GM21423 (cell line): Measurements from ENCODE around the gene NTM.

Experiments
- ATAC-seq: cut with Tn5 transposase; IDR thresholded peaks from one replicate; pipeline ENCODE4 v1.9.1; 2021; ENCODE audit warnings: mild to moderate bottlenecking, moderate library complexity; ENCODE audit not compliant: unreplicated experiment

The NTM gene

DNA sequence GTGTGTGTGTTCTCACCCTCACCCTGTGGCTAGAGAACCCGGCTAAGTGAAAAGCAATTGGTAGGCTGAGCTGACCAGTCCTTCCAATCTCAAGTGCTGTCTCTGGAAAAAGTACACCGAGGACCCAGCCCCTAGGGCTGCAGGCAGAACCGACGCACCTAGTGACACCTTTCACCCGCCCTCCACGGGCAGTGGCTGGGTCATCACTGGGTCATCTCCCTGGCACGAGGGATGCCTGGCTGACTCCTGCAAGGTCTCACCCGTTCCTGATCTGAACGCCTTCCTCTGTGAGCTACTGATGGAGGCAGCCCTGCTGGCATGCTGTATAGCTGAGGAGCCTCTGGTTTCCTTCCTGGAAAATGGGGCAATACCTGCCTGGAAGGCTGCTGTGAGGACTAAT lies 311.5 kb downstream of the NTM start:
- no peak for ATAC-seq

DNA sequence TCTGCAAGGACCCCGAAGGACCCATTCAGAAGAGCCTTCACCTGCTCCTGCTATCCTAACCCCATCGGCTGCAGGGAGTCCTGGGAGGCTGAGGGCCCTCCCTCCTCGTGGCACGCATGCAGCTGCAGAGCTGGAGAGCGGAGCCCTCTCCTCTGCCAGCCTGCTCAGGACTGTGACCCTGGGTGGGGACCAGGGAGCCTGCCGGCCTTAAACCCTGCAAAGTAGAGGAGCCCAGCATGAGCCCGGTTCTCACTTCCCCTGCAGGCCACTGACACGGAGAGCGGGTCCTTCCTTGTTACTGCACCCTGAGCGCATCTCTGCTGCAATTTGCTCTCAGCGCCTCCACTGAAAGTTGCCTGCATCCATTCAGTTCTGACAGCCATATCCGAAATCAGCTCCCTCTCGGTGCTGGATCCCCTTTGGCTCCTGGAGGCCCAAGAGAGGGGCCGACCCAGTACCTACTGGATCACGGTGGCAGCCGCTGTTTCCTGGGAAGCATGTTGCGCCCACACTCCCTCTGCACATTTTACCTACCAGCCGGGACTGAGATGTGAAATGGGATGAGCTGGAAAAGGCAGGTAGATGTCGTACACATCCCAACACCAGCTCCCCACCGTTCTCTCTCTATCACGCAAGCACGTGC lies 312.1 kb downstream of the NTM start:
- no peak for ATAC-seq

DNA sequence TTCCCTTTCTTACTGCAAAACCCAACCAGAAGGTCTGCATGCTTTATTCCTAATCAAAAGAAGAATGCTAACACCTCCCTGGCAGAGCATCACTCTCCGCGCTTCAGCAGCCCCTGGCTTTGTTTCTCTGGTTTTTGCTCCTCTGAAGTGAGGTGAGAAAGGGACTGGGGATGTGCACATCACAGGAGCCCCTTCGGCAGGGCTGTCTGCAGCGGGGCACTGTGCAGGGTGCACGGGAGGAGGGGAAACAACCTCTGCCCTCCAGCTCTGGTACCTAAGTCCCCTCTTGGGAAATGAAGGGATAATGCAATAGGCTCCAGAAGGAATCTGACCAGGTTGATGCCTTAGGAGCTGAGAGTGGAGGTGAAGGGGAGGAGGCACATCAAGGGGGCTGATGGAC lies 312.7 kb downstream of the NTM start:
- no peak for ATAC-seq

DNA sequence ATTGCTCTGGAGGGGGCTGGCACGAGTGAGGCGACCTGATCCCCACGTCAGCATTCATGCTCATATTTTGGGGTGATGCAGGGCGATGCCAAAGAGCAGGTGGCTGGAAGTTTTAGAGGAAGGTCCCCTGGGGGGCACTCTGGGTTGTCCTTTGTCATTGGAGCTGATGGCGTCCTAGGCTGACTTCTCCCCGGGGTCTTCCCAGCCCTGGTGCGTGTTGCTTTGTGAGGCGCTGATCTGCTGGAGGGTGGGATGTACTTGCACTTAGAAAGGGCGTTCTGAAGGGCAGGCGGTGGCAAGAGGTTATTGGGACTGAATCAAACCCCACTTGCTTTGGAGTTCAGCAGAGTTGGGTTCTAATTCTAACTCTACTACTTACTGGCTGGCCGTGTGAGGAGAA lies 313.3 kb downstream of the NTM start:
- no peak for ATAC-seq

DNA sequence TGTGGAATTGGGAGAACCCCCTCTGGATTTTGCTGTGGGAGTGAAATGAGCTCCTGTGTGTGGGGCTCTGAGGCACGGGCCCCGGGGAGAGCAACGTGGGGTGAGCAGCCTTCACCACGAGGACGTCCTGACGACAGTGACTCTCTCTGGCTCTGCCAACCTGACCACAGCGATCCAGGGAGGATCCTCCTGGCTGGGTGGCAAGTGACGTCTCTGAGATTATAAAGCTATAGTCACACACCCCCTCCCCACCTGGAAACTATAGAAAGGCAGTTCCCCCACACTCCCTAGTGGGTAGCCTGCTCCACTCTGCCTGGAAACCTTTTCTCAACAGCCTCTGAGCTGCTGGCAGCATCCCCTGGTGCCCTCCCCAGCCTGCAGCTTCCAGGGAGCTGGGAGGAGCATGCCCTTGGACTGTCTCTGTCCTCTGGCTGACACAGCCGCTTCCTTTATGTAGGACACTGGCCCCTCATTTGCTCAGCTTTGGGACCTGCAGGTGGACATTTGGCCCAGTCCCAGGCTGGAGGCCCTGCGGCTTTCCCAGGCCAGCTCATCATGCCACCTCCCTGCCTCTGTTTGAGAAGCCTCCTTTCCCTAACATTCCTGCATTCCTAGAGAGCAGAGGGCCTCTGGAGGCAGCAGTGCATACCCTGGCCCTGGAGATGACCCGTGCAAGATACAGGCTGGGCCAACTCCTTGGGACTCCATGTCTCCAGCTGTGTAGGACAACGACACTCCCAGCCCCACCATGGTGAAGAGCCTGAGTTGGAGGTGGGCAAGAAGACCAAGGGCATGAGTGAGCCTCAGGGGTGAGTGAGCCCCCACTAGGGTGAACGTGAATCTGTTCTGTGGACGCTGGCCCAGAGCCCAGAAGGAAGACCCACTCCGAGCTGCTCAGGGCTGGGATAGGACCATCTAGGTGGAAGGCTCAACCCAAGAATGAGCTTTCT lies 314.0 kb downstream of the NTM start:
- ATAC-seq, result no peak

DNA sequence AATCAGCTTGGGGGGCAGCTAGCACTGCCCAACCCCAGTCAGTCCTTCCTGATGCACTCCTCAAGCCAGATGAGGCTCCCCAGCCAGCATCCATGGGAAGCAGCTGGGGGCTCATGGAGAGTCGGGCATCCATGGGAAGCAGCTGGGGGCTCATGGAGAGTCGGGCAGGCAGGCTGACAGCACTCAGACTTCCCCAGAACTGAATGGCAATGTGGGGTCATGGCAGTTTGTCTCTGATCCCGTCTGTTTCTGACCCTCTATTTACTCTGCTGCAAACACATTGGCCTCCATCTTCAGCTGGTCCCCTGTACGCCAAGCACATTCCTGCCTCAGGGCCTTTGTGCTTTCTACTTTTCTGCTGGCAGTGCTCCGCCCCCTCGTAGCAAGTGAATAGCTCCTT lies 314.8 kb downstream of the NTM start:
- ATAC-seq, result no peak

DNA sequence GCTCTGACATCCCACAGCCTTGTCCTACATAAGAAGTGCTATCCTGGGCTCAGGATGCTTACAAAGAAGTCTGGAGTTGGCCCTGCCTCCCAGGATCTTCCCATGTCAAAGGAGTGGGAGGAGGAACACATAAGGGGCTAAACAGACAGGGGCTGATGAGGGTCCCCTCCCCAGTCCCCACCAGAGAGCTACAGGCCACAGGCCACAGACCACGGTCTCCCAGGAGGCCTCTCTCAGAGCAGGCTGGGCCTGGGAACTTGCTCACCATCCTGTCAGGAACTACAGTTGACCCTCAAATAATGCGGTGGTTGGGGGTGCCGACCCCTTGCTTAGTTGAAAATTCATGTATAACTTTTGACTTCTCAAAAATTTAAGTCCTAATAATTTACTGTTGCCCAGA lies 315.5 kb downstream of the NTM start:
- no peak for ATAC-seq

DNA sequence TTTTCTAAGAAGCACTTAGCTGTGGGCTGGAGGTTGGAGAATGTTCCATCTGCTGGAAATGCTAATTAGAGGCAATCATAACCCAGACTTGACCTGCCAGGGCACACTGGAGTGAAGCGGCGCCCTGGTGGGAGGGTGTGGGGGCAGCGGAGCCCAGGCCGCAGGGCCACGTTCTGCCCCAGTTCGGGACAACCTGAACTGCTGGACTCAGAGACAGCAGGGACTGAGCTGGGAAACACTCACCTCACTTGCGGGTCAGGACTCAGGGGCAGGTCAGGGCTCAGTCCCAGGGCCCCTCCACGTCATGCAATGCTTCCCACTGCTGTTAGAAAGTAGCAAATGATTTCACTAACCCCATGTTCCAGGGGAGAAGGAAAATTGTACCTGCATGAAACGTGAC lies 316.4 kb downstream of the NTM start:
- ATAC-seq, result no peak

DNA sequence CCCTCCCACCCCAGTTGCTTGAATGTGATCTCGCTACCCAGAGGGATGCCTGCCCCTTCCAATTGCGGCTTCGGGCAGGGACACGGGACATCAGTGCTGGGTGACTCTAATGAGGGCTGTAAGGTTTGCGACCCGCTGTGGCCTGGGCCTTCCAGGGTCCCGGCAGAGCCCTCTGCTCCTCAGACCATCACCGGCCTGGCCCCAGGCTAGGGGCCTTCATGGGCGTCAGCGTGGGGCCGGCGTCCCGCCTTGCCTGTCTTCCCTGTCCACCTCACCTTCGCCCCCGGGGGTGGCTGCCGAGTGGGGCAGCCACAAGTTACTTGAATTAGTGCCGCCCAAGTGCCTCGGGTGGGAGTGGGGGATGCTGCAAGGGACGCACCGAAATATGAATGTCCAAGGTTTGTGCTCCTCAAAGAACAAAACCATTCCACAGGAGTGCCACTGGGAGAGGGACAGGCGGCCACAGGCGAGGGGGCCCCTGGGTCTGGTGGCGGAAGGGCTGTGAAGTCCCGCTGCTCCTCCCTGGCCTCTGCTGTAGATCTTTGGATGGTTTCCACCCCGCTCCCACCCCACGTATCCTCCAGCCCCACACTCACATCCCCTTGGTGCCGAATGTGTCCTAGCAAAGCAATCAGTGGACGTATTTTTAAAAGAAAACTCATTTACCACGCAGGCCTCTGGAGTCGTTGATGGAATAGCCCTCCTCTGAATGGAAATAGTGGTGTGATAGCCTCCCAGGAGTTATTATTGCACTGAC lies 317.1 kb downstream of the NTM start:
- ATAC-seq, result no peak

DNA sequence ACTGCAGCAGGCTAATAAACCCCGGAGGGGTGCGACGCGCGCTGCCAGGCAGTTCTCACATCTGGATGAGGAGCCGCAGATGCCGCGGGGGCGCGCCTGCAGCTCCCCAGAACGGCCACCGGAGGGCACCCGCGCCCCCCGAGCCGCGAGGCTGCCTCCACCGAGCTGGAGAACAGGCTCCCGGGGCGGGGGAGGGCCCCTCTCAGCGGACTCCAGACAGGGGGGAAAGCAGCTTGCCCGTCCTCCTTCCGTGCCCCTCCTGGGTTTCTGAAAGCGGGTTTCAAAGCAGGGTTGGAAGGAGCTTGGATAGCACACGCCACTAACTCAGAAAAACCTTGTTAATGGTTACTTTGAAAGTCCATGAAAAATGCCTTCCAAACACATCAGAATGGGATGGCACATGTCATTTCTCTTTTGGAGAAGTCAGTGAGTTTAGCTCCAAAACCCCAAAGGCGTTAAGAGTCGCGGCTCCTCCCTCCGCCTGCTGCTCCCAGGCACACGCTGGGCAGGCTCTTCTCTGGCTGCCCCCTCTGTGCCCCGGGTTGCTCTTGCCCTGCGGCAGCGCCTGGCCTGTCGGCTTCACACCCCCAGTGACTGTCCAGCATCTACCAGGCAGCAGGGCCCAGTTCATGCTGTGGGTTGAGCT lies 317.8 kb downstream of the NTM start:
- peak; percentile 82 for ATAC-seq

DNA sequence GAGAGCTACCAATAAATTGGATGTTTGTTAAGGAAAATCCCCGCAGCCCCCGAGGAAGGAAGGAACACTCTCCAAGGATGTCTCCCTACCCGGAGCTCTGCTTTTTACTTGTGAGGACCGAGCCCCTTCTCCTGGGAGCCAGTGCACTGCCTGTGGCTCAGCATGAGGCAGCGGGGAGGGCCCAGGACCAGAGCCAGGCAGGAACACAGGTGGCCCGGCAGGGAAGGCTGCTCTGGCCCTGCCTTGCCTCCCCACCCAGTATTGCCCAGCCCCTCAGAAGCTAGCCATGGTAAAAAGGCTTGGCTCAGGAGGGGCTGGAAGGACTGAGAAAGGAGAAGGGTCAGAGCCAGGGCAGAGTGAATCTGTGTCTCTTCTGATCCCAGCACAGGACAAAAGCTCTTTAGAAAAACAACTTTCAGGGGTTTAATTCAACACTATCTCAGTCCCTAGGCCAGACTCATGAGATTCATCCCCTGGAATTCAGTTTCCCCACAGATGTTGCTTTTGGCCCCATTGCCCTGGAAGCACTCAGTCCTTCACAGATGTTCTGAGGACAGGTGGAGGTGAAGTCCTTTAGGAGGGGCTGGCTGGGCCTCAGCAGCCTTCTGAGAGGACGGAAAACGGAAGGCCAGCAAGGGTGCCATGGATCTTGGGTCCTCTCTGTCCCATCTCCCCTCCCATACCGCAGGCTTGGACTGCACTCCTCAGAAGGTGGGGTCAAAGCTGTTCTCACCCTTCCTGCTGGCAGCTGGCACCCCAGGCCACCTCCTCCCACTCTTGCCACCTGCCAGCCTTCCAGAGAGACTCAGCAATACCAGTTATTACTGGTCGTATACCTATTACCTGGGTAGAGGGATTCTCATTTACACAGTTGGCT lies 318.9 kb downstream of the NTM start:
- ATAC-seq, result no peak

DNA sequence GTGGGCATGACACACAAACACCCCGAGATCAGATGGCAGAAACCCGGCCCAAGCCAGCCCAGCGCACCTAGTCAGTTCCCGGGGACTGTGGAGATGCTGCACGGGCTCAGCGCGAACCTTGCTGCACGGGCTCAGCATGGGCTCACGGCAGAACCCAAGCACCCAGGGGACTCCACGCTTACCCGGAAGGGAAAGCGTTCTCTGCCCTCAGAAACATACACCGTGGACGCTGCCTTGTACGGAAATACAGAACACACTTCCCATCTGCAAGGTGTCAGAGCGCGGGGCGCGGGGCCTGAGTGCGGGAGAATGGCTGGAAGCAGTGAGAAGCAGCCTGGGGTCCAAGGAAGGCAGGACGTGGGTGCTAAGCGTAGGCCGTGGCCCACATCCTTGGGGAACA lies 319.9 kb downstream of the NTM start:
- ATAC-seq, result no peak

DNA sequence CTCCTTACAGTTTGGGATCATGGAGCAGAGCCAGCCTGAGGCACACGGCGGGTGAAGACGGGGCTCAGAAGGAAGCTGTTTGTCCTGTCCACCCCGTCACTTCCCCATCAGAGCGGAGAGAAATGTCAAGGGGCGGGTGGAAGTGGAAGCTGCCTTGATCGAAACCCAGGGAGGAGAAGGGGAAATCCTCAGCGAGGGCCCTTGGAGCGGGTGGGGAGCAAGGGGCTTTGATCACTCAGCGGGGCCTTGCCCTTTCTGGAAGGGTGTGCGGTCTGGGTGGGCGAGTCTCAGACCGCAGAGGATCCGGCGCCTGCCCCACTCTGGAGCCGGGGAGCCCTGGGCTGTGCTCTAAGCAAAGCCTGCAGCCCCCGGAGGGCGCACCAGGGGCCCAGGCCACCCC lies 320.4 kb downstream of the NTM start:
- no peak for ATAC-seq

DNA sequence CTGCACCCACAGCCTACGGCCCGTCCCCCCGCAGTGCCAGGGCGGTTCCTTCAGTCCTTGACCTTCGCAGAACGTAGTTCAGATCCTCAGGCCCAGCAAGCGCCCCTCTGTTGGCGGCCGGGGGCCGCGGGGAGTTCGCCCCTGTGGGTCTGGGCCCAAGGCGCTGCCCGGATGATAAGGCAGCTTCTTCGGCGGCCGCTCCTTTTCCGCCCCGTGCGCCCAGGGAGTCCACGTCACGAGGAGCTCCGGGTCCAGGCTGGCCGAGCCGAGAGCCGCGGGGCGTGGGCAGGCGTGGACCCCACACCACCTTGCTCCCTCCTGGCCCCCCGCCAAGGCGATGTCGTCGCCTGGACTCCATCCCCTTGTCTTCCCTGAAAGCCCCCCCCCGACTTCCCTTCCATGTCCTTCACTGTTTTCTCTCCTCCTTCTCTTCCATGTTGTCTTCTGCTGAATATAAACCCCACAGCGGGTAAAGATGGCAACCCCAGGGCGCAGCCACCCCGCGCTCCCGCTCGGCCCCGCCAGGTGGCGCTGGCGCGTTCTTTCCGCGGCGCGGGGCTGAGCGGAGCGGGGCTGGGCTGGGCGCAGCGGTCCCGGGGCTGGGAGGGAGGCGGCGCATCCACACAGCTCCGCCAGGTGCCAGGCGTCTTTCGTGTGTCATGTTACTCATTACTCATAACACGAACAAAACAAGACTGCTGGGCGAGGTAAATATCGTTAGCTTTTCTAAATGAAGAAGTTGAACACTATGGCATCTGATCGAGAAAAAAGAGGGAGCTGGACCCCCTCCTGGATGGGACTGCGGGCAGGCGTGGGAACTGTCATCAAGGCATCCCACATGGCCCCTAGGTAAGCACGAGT lies 321.0 kb downstream of the NTM start:
- no peak for ATAC-seq

DNA sequence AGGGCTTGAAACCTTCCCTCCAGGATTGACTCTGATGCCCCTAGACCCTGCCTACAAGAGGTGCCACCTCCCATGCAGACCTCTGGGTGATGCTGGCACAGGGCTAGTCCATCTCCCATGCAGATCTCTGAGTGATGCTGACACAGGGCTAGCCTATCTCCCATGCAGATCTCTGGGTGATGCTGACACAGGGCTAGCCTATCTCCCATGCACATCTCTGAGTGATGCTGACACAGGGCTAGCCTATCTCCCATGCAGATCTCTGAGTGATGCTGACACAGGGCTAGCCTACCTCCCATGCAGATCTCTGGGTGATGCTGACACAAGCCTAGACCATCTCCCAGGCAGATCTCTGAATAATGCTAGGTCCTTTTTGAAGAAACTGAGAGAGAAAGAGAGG lies 321.7 kb downstream of the NTM start:
- ATAC-seq, result no peak

DNA sequence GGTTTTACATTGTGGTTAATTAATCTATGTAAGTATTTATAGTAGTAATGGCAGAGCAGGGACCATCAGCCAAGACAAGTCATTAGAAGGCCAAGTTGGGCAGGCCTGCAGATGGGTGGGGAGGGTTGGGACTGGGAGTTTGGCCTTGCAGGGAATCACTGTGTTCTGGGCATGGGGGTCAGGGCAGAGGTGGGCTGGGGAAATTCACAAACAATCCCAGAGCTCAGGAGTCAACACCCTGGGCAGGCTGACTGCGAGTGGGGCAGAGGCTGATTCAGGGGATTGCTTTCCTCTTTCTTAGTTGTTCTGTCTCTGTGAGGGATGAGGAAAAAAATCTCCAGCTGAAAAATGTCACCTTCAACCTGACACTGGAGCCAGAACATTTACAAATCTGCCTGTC lies 322.5 kb downstream of the NTM start:
- ATAC-seq, result no peak

DNA sequence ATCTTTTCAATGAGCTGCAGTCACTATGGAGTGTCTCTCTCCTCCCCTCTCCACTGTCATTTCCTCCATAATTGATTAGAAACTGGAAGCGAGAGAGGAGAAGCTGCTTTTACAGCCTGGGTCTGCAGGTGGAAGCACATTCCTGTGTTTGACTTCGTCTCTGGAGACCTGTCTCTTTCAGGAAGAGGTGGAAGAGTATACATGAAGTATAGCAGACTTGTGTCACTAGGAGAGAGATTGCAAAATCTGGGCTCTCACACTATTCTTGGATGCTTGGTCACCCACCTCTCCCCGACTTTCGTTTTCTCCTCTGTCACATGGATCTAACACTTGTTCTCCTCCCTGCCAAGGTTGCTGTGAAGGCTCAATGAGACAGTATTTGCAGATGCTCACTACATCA lies 323.3 kb downstream of the NTM start:
- ATAC-seq, result no peak

DNA sequence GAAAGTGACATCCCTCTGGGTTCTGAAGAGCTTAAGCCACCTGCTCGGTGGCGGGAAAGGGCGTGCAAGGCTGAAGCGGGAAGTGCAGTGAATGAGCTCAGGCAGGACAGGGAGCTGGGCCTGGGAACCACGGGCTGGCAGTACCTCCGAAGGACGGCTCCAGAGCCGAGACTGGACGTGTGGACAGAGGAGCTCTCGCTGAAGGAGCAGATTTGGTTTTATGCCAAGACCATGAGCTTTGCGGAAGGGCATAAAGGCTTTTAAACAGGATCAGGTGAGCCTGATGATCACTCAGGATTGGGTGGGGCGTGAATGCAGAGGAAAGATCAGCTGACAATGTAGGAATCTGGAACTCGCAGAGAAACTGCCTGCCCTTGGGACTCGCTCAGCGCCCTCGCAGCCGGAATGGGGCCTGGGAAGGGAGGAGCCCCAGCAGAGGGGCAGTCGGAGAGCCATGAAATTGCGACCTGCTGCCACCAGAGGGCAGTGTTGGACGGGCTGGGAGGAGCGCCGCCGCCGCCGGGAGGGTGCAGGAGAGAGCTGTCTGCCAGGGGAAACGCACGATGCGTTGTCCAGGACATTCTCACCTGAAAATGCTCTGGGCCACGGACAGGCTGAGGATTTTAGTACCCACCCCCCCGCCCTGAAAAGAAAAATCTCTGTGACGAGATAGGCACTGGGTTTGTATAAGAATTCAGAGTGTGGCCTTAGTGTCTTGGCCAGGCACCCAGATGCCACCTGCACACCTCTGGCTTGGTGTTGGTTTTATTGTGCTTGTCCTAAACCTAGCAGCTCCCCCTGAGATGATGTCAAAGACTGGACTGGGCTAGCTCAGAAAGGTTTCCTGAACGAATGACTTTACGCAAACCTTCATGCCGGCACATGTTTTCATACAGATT lies 324.4 kb downstream of the NTM start:
- ATAC-seq, result peak; percentile 93
